OCI-LY1 (cell line): ENCODE data around the gene COA1.

Experiments used
- CTCF ChIP-seq: fragments of 200-600 bp; sonication (generic), shearing (Covaris generic); IDR thresholded peaks from 2 replicates; pipeline ENCODE4 v1.5.1; 2017; ENCODE audit warnings: mild to moderate bottlenecking, antibody characterized with exemption, low read length, moderate library complexity, mixed read lengths
- EZH2 ChIP-seq: fragments of 200-600 bp; sonication (generic), shearing (Covaris generic); IDR thresholded peaks from 2 replicates; pipeline ENCODE4 v1.8.0; 2017; ENCODE audit warnings: borderline replicate concordance, mixed run types, mild to moderate bottlenecking, antibody characterized with exemption, low read length, moderate library complexity, mixed read lengths

DNA sequence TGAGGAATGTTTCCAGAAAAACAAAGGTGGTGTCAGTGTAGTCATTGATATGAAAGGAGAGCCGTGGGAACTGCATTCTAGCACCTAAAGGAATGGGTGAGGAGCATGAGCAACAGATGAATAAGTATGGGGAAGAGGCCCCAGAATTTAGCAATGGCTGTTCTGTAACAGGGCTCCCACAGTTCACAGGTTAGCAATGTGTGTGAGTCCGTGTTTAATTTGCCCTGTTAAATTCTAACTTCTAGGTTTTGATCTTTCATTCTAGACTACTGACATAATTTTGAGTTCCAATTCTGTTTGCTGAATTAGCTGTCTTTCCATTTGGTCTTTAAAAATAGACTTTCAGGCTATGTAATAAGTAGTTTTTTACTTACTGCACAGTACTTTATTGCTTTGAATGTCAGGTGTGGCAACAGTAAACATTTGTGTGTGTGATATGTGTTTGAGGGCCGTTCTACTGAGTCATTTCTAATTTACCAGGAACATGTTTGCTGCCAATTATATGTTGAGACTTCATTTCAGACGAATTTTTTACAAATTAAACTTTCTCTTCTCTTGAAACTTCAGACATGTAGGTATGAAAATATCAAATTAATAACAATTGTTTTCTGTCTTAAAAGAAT lies 137.7 kb downstream of the COA1 start:
- TF ChIP-seq CTCF (no peak), EZH2 (no peak)
